Neural cell (in vitro differentiated cells): ENCODE results near the gene CPS1.

Experiments used
- CTCF ChIP-seq: fragments of 450-650 bp; IDR thresholded peaks from 2 replicates; pipeline ENCODE4 v1.5.1; 2014; ENCODE audit warnings: antibody characterized with exemption, mild to moderate bottlenecking, moderate library complexity; ENCODE audit not compliant: poor library complexity, severe bottlenecking
- EP300 ChIP-seq: fragments of 450-650 bp; conservative IDR thresholded peaks from 2 replicates; pipeline ENCODE4 v1.6.1; 2014; ENCODE audit warnings: antibody characterized with exemption, mild to moderate bottlenecking, moderate library complexity; ENCODE audit not compliant: poor library complexity, severe bottlenecking
- EZH2 ChIP-seq: fragments of 200-600, 300-800 bp; shearing (Covaris generic), sonication (generic); IDR thresholded peaks from 2 replicates; pipeline ENCODE4 v1.6.1; 2014; ENCODE audit warnings: antibody characterized with exemption, low read length, borderline replicate concordance, mild to moderate bottlenecking; ENCODE audit not compliant: insufficient read depth, poor library complexity, severe bottlenecking
- POLR2AphosphoS5 ChIP-seq: IDR thresholded peaks from 2 replicates; pipeline ENCODE4 v1.6.1; 2012
- RAD21 ChIP-seq: fragments of 450-650 bp; conservative IDR thresholded peaks from 2 replicates; pipeline ENCODE4 v1.6.1; 2014; ENCODE audit warnings: antibody characterized with exemption, mild to moderate bottlenecking, moderate library complexity
- SMC3 ChIP-seq: fragments of 450-650 bp; conservative IDR thresholded peaks from 2 replicates; pipeline ENCODE4 v1.6.1; 2014; ENCODE audit warnings: antibody characterized with exemption, mild to moderate bottlenecking, moderate library complexity; ENCODE audit not compliant: poor library complexity
- TAF1 ChIP-seq: IDR thresholded peaks from 2 replicates; pipeline ENCODE4 v1.6.1; 2012; ENCODE audit warnings: low read depth

GRCh38 chr2:210559182-210559581 lies 2.8 kb downstream of the CPS1 start:
- TF ChIP-seq RAD21 = no peak
- no peak for TF ChIP-seq CTCF
- TF ChIP-seq SMC3 = no peak
- TF ChIP-seq EP300 = no peak
- TF ChIP-seq TAF1 = no peak
- no peak for TF ChIP-seq EZH2
- TF ChIP-seq POLR2AphosphoS5 = no peak
